Osteocyte (in vitro differentiated cells): ENCODE data around the gene B3GAT3. TPM values are rescaled to one million over a fixed set of nuclear protein-coding genes. Genes with fewer than 3 reads are reported as not detected.

ENCODE experiments used
- DNase-seq: peaks from one replicate; pipeline ENCODE4 v3.0.0; 2021; ENCODE audit warnings: mixed read lengths; ENCODE audit not compliant: unreplicated experiment; ENCODE audit errors: extremely low spot score
- H3K27ac Mint-ChIP-seq: one replicate; pipeline ENCODE4 v1.8.0; 2021; ENCODE audit warnings: mild to moderate bottlenecking, mixed read lengths; ENCODE audit not compliant: unreplicated experiment
- H3K27me3 Mint-ChIP-seq: one replicate; pipeline ENCODE4 v1.8.0; 2021; ENCODE audit warnings: mixed read lengths; ENCODE audit not compliant: unreplicated experiment
- H3K36me3 Mint-ChIP-seq: one replicate; pipeline ENCODE4 v1.8.0; 2021; ENCODE audit warnings: mixed read lengths; ENCODE audit not compliant: unreplicated experiment
- H3K4me1 Mint-ChIP-seq: one replicate; pipeline ENCODE4 v1.8.0; 2021; ENCODE audit warnings: mixed read lengths; ENCODE audit not compliant: unreplicated experiment
- H3K4me3 Mint-ChIP-seq: one replicate; pipeline ENCODE4 v1.8.0; 2021; ENCODE audit warnings: mild to moderate bottlenecking, moderate library complexity, mixed read lengths; ENCODE audit not compliant: unreplicated experiment
- H3K9me3 Mint-ChIP-seq: one replicate; pipeline ENCODE4 v1.8.0; 2021; ENCODE audit warnings: mixed read lengths; ENCODE audit not compliant: unreplicated experiment
- total RNA-seq: library from RNA; stranded (reverse); gene quantifications from 2 replicates; pipeline ENCODE4 v1.2.1, GENCODE V29; 2021
- TF ChIP-seq, protein P1 (sequence below): fragments of 200-600 bp; sonication (generic); IDR thresholded peaks from 2 replicates; pipeline ENCODE4 v1.5.0; 2021; ENCODE audit warnings: antibody characterized with exemption, mild to moderate bottlenecking, moderate library complexity

Gene B3GAT3
- total RNA-seq, 1 donor from 2014 or later, result 35.8 TPM

GRCh38 chr11:62578541-62578940 is 43.2 kb downstream of the B3GAT3 start:
- no peaks in the 10 kb centered on the region for H3K27me3 Mint-ChIP-seq
- no peak overlapping the region for H3K27ac Mint-ChIP-seq
- H3K4me1 Mint-ChIP-seq, result peaks cover 19% of the 10 kb centered on the region
- H3K9me3 Mint-ChIP-seq, result no peaks in the 10 kb centered on the region
- H3K4me3 Mint-ChIP-seq, result no peak overlapping the region
- DNase-seq, result no peak
- TF ChIP-seq, protein P1, sequence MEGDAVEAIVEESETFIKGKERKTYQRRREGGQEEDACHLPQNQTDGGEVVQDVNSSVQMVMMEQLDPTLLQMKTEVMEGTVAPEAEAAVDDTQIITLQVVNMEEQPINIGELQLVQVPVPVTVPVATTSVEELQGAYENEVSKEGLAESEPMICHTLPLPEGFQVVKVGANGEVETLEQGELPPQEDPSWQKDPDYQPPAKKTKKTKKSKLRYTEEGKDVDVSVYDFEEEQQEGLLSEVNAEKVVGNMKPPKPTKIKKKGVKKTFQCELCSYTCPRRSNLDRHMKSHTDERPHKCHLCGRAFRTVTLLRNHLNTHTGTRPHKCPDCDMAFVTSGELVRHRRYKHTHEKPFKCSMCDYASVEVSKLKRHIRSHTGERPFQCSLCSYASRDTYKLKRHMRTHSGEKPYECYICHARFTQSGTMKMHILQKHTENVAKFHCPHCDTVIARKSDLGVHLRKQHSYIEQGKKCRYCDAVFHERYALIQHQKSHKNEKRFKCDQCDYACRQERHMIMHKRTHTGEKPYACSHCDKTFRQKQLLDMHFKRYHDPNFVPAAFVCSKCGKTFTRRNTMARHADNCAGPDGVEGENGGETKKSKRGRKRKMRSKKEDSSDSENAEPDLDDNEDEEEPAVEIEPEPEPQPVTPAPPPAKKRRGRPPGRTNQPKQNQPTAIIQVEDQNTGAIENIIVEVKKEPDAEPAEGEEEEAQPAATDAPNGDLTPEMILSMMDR, result no peak
- peaks cover 14% of the 10 kb centered on the region for H3K36me3 Mint-ChIP-seq

- no peak overlapping the region for H3K4me3 Mint-ChIP-seq
- no peaks in the 10 kb centered on the region for H3K27me3 Mint-ChIP-seq
- H3K36me3 Mint-ChIP-seq, result peaks cover 24% of the 10 kb centered on the region
- peaks cover 29% of the 10 kb centered on the region for H3K4me1 Mint-ChIP-seq
- no peaks in the 10 kb centered on the region for H3K9me3 Mint-ChIP-seq
- H3K27ac Mint-ChIP-seq, result no peak overlapping the region
- no peak for DNase-seq
- TF ChIP-seq, protein P1, result no peak
These were observed 44.6 kb downstream of the B3GAT3 start for GRCh38 chr11:62577046-62577714.

GRCh38 chr11:62575837-62576236 is 45.9 kb downstream of the B3GAT3 start:
- DNase-seq, result no peak
- Mint-ChIP-seq H3K4me3 (peak overlapping the region; percentile 95), H3K36me3 (peaks cover 31% of the 10 kb centered on the region), H3K9me3 (no peaks in the 10 kb centered on the region), H3K27ac (peak overlapping the region; percentile 99), H3K4me1 (peaks cover 40% of the 10 kb centered on the region), H3K27me3 (no peaks in the 10 kb centered on the region)
- TF ChIP-seq, protein P1, result no peak

DNA sequence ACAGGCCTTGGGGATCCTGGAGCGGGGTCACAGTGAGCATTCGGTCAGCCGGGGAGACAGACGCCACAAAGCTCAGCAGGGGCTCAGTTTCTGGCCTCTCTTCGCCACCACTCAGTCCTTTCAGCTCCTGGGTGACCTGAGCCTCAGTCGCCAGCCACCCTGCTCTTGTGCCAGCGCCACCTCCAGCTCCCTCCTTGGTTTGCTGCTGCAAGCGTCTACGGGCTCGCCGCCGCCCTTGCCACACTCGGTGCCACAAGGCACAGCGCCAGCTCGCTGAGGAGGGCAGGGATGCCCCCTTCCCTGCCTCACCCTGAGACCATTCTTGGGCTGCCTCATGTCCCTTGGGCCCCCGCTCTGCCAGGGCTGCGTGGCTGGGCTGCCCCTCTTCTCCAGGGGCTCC is 46.6 kb downstream of the B3GAT3 start:
- no peak for DNase-seq
- Mint-ChIP-seq H3K36me3 (peaks cover 32% of the 10 kb centered on the region), H3K27me3 (no peaks in the 10 kb centered on the region), H3K4me1 (peaks cover 43% of the 10 kb centered on the region), H3K9me3 (no peaks in the 10 kb centered on the region), H3K27ac (peak overlapping the region; percentile 99), H3K4me3 (peak overlapping the region; percentile 95)
- TF ChIP-seq, protein P1, result no peak

DNA sequence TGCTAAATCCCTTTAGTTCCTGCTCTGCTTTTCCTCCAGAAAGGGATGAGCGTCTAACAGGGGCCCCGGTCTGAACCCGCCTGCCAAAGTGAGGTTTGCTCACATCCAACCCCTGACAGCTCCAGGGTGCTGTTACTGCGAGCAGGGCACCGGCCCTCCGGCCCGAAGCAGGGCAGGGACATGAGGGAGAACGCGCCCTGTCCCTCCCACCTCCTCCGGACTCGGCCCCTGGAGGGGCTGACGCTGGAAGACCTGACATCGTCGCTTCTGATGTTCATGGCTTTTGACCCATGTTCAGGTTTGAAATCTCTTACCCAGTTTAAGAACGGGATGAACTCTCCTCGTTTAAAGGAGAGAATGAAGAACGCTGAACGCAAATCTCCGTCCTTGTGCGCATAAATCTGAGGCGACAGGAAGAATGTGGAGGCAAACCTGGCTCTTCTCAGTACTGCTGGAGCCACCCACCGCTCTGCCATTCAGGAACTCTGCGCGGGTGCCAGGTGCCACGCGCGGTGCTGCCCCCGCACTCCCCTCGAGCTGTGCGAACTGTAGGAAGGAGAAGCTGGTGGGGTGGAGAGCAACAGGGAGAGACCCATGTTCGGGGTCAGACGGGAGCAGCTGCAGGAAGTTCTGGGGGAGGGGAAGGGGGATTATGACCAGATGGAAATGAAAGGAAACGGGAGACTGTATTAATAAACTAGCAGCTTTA is 47.3 kb downstream of the B3GAT3 start:
- H3K27me3 Mint-ChIP-seq, result no peaks in the 10 kb centered on the region
- H3K27ac Mint-ChIP-seq, result peak overlapping the region; percentile 99
- peak overlapping the region; percentile 95 for H3K4me3 Mint-ChIP-seq
- H3K9me3 Mint-ChIP-seq, result no peaks in the 10 kb centered on the region
- peaks cover 32% of the 10 kb centered on the region for H3K36me3 Mint-ChIP-seq
- TF ChIP-seq, protein P1, result no peak
- DNase-seq, result no peak
- H3K4me1 Mint-ChIP-seq, result peaks cover 48% of the 10 kb centered on the region
